Measurements from ENCODE around the gene SFMBT1.

GRCh38 chr3:53073553-53074365, 27.9 kb upstream of the SFMBT1 start:
- TF ChIP-seq CTCF (conservative IDR thresholded peaks at IDR 0.05; ENCODE audit: low read length) (no peak), EZH2phosphoT487 (IDR thresholded peaks at IDR 0.05; ENCODE audit: borderline replicate concordance, low read depth, low read length) (no peak)

Data from OCI-LY7 (cell line).